B cell (primary cell): ENCODE data around the gene CCT4. TPM values are rescaled to one million over a fixed set of nuclear protein-coding genes. Genes with fewer than 3 reads are reported as not detected.

Source experiments
- ATAC-seq: fragments of 200-7000 bp; cut with Tn5 transposase; one replicate; pipeline ENCODE4 v1.10.0; 2021; ENCODE audit warnings: low read depth, mild to moderate bottlenecking, moderate number of reproducible peaks, moderate library complexity
- CTCF ChIA-PET: fragments of 350-600 bp; sonication (Branson Sonifier 250); formaldehyde crosslinking; loops from one replicate; lab custom pipeline; 2021; ENCODE audit warnings: antibody characterized with exemption, inconsistent platforms; lab: Charles Lee
- POLR2A ChIA-PET: fragments of 350-600 bp; sonication (Branson Sonifier 250); formaldehyde crosslinking; loops from one replicate; lab custom pipeline; 2021; ENCODE audit warnings: antibody characterized with exemption; lab: Charles Lee
- DNase-seq: peaks from one replicate; pipeline ENCODE4 v3.0.0; 2013
- H2AFZ ChIP-seq: 2 replicates; pipeline ENCODE4 v1.6.1; 2012; ENCODE audit warnings: mild to moderate bottlenecking, low read depth, low read length; ENCODE audit not compliant: insufficient read depth, poor library complexity, severe bottlenecking
- H3K27ac ChIP-seq, 2 donors: 1 replicate in 1 of 2; 2 replicates in 1 of 2; pipeline ENCODE4 v1.5.1; 2012 to 2013; ENCODE audit warnings: low read length in 2 of 2, mild to moderate bottlenecking in 2 of 2, moderate library complexity in 1 of 2
- H3K27me3 ChIP-seq, 4 experiments: fragments of 200-600 bp in 1 of 4; sonication (generic) in 1 of 4; replicated peaks in 1 of 4; 1 replicate in 2 of 4; 2 replicates in 2 of 4; pipeline versions ENCODE4 v1.6.1 to v1.7.0; 2013 to 2016; ENCODE audit warnings: low read length in 3 of 4, mild to moderate bottlenecking in 2 of 4, mixed read lengths in 1 of 4, moderate library complexity in 1 of 4; ENCODE audit not compliant: insufficient read depth in 4 of 4, control insufficient read depth in 3 of 4; ENCODE audit errors: control extremely low read depth in 1 of 4
- H3K36me3 ChIP-seq, 2 experiments: replicated peaks in 1 of 2; 1 replicate in 1 of 2; 2 replicates in 1 of 2; pipeline versions ENCODE4 v1.6.1 to v1.7.1; 2013; ENCODE audit warnings: low read length in 1 of 2; ENCODE audit not compliant: insufficient read depth in 2 of 2, control insufficient read depth in 1 of 2; ENCODE audit errors: control extremely low read depth in 1 of 2, extremely low read depth in 1 of 2
- H3K4me1 ChIP-seq, 2 donors: fragments of 200-600 bp in 1 of 2; sonication (generic) in 1 of 2; 1 replicate in 1 of 2; 2 replicates in 1 of 2; pipeline versions ENCODE4 v1.5.1 to v1.6.1; 2013 to 2017; ENCODE audit warnings: low read length in 2 of 2; ENCODE audit not compliant: control insufficient read depth in 2 of 2, insufficient read depth in 2 of 2
- H3K4me2 ChIP-seq: replicated peaks from 2 replicates; pipeline ENCODE3; 2012; ENCODE audit warnings: mild to moderate bottlenecking, low read depth, low read length; ENCODE audit not compliant: poor library complexity, severe bottlenecking
- H3K4me3 ChIP-seq, 5 experiments: fragments of 200-600 bp in 1 of 5; sonication (generic) in 1 of 5; 1 replicate in 3 of 5; 2 replicates in 2 of 5; pipeline versions ENCODE4 v1.5.1 to v1.7.0; 2011 to 2016; ENCODE audit warnings: low read length in 4 of 5, mild to moderate bottlenecking in 4 of 5, low read depth in 2 of 5, control low read depth in 1 of 5, moderate library complexity in 1 of 5; ENCODE audit not compliant: insufficient read depth in 1 of 5; ENCODE audit errors: control extremely low read depth in 1 of 5, extremely low read depth in 1 of 5
- H3K79me2 ChIP-seq: fragments of 200-600 bp; sonication (generic); one replicate; pipeline ENCODE4 v1.6.0; 2016; ENCODE audit warnings: low read length; ENCODE audit not compliant: control insufficient read depth, insufficient read depth
- H3K9ac ChIP-seq: fragments of 200-600 bp; sonication (generic); 2 replicates; pipeline ENCODE4 v1.6.1; 2017; ENCODE audit warnings: mild to moderate bottlenecking, low read length, moderate library complexity
- H3K9me3 ChIP-seq, 3 donors: one replicate each; pipeline versions ENCODE4 v1.6.1 to v1.7.1; 2013; ENCODE audit warnings: low read length in 2 of 3; ENCODE audit not compliant: control insufficient read depth in 2 of 3, insufficient read depth in 1 of 3; ENCODE audit errors: control extremely low read depth in 1 of 3
- H4K20me1 ChIP-seq: 2 replicates; pipeline ENCODE4 v1.6.0; 2012; ENCODE audit warnings: mild to moderate bottlenecking, low read length; ENCODE audit not compliant: insufficient read depth, control insufficient read depth, poor library complexity, severe bottlenecking
- H3K27ac Mint-ChIP-seq: one replicate; pipeline ENCODE4 v1.8.0; 2021; ENCODE audit warnings: mixed read lengths
- H3K27me3 Mint-ChIP-seq: one replicate; pipeline ENCODE4 v1.8.0; 2021; ENCODE audit warnings: mixed read lengths
- H3K4me1 Mint-ChIP-seq: one replicate; pipeline ENCODE4 v1.8.0; 2021; ENCODE audit warnings: mixed read lengths
- H3K4me3 Mint-ChIP-seq: one replicate; pipeline ENCODE4 v1.8.0; 2021; ENCODE audit warnings: mixed read lengths
- H3K9me3 Mint-ChIP-seq: one replicate; pipeline ENCODE4 v1.8.0; 2022; ENCODE audit warnings: mixed read lengths; ENCODE audit not compliant: insufficient read depth
- EZH2 ChIP-seq: IDR thresholded peaks from 2 replicates; pipeline ENCODE4 v1.6.1; 2012; ENCODE audit warnings: borderline replicate concordance, low read depth, mild to moderate bottlenecking, moderate library complexity, low read length; ENCODE audit not compliant: insufficient read depth, poor library complexity, severe bottlenecking
- WGBS: methylation state at CpG from one replicate; pipeline ENCODE4 v1.1.5; 2013; ENCODE audit warnings: missing lambda C conversion rate; ENCODE audit not compliant: insufficient coverage; 5-methylcytosine and 5-hydroxymethylcytosine counted together
- intact Hi-C: fragments of 100-400 bp; cut with micrococcal nuclease; formaldehyde crosslinking; loops from one replicate; pipeline ENCODE4 v1.10.0; 2022
- polyA minus RNA-seq: library from RNA; depleted of rRNA, polyadenylated mRNA; stranded (reverse); fragments of >200 nt; gene quantifications from 2 replicates; pipeline ENCODE4 v1.2.3, GENCODE V29; 2012
- polyA plus RNA-seq: library from polyadenylated mRNA; depleted of rRNA; stranded (reverse); fragments of >200 nt; gene quantifications from 2 replicates; pipeline ENCODE4 v1.2.3, GENCODE V29; 2012
- total RNA-seq, 2 donors: library from RNA; stranded (reverse); fragments of 120-200 nt in 1 of 2; gene quantifications; 1 replicate in 1 of 2; 2 replicates in 1 of 2; pipeline versions ENCODE4 v1.2.3 to v1.2.4, GENCODE V29; 2013 to 2022
- TF ChIP-seq, protein P1 (sequence below): fragments of 200-600 bp; IDR thresholded peaks from one replicate; pipeline ENCODE4 v1.8.0; 2022; ENCODE audit warnings: antibody characterized with exemption, mild to moderate bottlenecking

The CCT4 gene, protein sequence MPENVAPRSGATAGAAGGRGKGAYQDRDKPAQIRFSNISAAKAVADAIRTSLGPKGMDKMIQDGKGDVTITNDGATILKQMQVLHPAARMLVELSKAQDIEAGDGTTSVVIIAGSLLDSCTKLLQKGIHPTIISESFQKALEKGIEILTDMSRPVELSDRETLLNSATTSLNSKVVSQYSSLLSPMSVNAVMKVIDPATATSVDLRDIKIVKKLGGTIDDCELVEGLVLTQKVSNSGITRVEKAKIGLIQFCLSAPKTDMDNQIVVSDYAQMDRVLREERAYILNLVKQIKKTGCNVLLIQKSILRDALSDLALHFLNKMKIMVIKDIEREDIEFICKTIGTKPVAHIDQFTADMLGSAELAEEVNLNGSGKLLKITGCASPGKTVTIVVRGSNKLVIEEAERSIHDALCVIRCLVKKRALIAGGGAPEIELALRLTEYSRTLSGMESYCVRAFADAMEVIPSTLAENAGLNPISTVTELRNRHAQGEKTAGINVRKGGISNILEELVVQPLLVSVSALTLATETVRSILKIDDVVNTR
- 86.4 and 88.0 TPM in 2 replicates for total RNA-seq
- total RNA-seq (2013), result 99.7 TPM
- polyA plus RNA-seq, result 31.2 and 32.8 TPM in 2 replicates
- 39.3 and 53.7 TPM in 2 replicates for polyA minus RNA-seq

DNA sequence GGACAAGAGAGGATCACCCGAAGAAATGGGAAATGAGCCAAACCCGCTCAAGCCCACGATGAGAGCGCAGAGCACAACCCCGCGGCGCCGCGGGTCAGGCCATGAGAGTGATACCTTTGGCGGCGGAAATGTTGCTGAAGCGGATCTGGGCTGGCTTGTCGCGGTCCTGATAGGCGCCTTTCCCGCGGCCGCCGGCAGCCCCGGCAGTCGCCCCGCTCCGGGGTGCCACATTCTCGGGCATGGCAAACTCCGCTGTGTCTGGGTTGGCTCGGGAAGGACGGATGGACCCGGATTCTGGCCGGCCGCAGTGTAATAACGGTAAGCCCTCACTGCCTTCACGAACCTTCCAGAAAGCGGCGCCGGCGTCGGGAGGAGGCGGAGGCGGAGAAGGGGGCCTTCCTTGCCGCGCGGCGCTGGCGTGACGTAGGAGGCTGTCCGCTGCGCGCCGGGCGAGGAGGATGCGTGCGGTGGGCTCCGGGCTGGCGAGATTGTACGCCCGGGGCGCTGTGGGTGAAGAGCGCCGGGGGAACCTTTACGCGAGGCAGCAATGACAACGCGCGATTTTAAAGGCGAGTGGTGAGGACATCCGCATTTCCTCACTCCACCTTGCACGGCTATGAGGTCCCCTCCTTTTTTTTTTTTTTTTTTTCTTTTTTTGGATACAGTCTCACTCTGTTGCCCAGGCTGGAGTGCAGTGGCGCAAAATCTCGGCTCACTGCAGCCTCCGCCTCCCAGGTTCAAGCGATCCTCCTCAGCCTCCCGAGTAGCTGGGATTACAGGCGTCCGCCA lies at the start of gene CCT4:
CCT4 (minus strand) TSS at position 390 of the 789 bp plus-strand sequence; CDS start at position 241, 149 bp downstream.
- Histone ChIP-seq H3K27ac (peak within 1 kb of the TSS; percentile 95 to 96), H3K9ac (peak within 1 kb of the TSS; percentile 94), H3K36me3 (peaks cover 0 to 19% of the 10 kb centered on the region in 2 experiments), H2AFZ (peak within 1 kb of the TSS; percentile 87), H3K4me1 (peaks cover 11 to 25% of the 10 kb centered on the region in 2 donors), H3K27me3 (no peaks in the 10 kb centered on the region), H3K9me3 (no peaks in the 10 kb centered on the region), H3K79me2 (peaks cover 31% of the 10 kb centered on the region), H3K4me3 (peak within 1 kb of the TSS; percentile 79 to 92 (median 89)), H4K20me1 (peaks cover 19% of the 10 kb centered on the region), H3K4me2 (peak within 1 kb of the TSS; percentile 64)
- TF ChIP-seq EZH2, result no peak
- intact Hi-C loops, result loop anchor here (1.0 to 10.0 kb wide), 8 partner anchors 17 to 1134 kb away; partner anchors contain the start of genes COMMD1, EHBP1, FAM161A and PAPOLG
- under 1% methylated on average over 74 of the region's 74 CpGs for WGBS
- Mint-ChIP-seq H3K4me1 (peaks cover 32% of the 10 kb centered on the region), H3K4me3 (peak within 1 kb of the TSS; percentile 100), H3K27ac (peak within 1 kb of the TSS; percentile 100), H3K9me3 (no peaks in the 10 kb centered on the region), H3K27me3 (no peaks in the 10 kb centered on the region)
- POLR2A ChIA-PET, result interaction anchor here (0.5 to 0.7 kb wide), 5 partner anchors 35 to 537 kb away, joined by 3 to 7 read pairs (median 3); partner anchors contain the start of gene FAM161A
- CTCF ChIA-PET, result interaction anchor here (0.6 to 1.0 kb wide), 3 partner anchors 17 to 1180 kb away, joined by 3 read pairs; no protein-coding TSS in a partner anchor
- DNase-seq (peak; percentile 98), ATAC-seq (peak; percentile 85)

DNA sequence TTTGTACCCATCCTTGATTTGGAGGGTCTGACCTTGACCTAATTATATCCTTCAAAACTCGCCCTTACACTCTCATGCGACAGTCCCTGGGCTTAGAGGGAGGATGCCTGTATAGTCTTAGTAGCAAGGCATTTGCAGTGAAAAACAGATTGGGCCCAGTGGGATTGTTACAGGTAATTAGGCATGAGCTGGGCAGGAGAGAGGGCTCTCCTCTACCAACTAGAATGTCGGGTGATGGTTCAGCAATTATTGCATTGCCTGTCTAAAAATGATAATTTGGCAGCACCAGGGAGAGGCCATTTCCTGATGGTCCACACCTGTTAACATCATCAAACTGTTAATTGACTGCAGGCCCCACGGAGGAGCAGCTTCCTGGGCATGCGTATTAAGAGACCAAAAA lies 49.4 kb upstream of the CCT4 start:
- no peak overlapping the region for H3K27ac Mint-ChIP-seq
- CTCF ChIA-PET, result no interaction called here
- WGBS, result 80% methylated on average over 1 of the region's 5 CpGs

More for the DNA sequence above, 49.4 kb upstream of the CCT4 start:
- H3K79me2 ChIP-seq, result peaks cover 11% of the 10 kb centered on the region
- no peak overlapping the region for H3K9ac ChIP-seq
- H2AFZ ChIP-seq, result no peak overlapping the region
- no peak for TF ChIP-seq EZH2
- TF ChIP-seq, protein P1, sequence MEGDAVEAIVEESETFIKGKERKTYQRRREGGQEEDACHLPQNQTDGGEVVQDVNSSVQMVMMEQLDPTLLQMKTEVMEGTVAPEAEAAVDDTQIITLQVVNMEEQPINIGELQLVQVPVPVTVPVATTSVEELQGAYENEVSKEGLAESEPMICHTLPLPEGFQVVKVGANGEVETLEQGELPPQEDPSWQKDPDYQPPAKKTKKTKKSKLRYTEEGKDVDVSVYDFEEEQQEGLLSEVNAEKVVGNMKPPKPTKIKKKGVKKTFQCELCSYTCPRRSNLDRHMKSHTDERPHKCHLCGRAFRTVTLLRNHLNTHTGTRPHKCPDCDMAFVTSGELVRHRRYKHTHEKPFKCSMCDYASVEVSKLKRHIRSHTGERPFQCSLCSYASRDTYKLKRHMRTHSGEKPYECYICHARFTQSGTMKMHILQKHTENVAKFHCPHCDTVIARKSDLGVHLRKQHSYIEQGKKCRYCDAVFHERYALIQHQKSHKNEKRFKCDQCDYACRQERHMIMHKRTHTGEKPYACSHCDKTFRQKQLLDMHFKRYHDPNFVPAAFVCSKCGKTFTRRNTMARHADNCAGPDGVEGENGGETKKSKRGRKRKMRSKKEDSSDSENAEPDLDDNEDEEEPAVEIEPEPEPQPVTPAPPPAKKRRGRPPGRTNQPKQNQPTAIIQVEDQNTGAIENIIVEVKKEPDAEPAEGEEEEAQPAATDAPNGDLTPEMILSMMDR, result no peak
- peaks cover 0 to 4% (median 0%) of the 10 kb centered on the region in 3 donors for H3K9me3 ChIP-seq
- no peaks in the 10 kb centered on the region for H4K20me1 ChIP-seq
- H3K36me3 ChIP-seq, result peaks cover 0 to 5% of the 10 kb centered on the region in 2 experiments
- H3K4me3 ChIP-seq, result no peak overlapping the region
- no peak overlapping the region for H3K27ac ChIP-seq
- no peak for ATAC-seq
- peaks cover 3 to 6% of the 10 kb centered on the region in 2 donors for H3K4me1 ChIP-seq
- no peaks in the 10 kb centered on the region for H3K27me3 ChIP-seq
- no peaks in the 10 kb centered on the region for H3K27me3 Mint-ChIP-seq
- H3K4me2 ChIP-seq, result no peak overlapping the region
- no peaks in the 10 kb centered on the region for H3K9me3 Mint-ChIP-seq
- no peak overlapping the region for H3K4me3 Mint-ChIP-seq
- H3K4me1 Mint-ChIP-seq, result peaks cover 14% of the 10 kb centered on the region
- DNase-seq, result no peak
- POLR2A ChIA-PET, result no interaction called here
- intact Hi-C loops, result no loop called here
